Thoracic aorta (tissue), 2 donors: ENCODE results near the gene DENND6B. TPM values are rescaled to one million over a fixed set of nuclear protein-coding genes. Genes with fewer than 3 reads are reported as not detected.

ENCODE experiments used
- ATAC-seq: fragments of 150-250 bp; one replicate; pipeline ENCODE4 v1.8.0; 2017; ENCODE audit warnings: low read depth; ENCODE audit not compliant: insufficient number of reproducible peaks, low FRiP score
- DNase-seq: peaks from one replicate; pipeline ENCODE4 v3.0.0-alpha.2; 2020; ENCODE audit warnings: low spot score
- H3K27ac ChIP-seq, 2 donors: fragments of 200-600 bp; sonication (generic); 1 replicate in 1 of 2; 2 replicates in 1 of 2; pipeline ENCODE4 v1.5.1; 2016; ENCODE audit warnings: mild to moderate bottlenecking in 2 of 2, moderate library complexity in 2 of 2
- H3K27me3 ChIP-seq: fragments of 200-600 bp; sonication (generic); replicated peaks from 2 replicates; pipeline ENCODE4 v1.6.0; 2016; ENCODE audit warnings: mild to moderate bottlenecking; ENCODE audit not compliant: insufficient read depth
- H3K36me3 ChIP-seq: fragments of 200-600 bp; sonication (generic); one replicate; pipeline ENCODE4 v1.5.1; 2016
- H3K4me1 ChIP-seq, 2 donors: fragments of 200-600 bp; sonication (generic); 1 replicate in 1 of 2; 2 replicates in 1 of 2; pipeline versions ENCODE4 v1.5.1 to v1.6.0; 2016; ENCODE audit warnings: low read depth in 2 of 2, mild to moderate bottlenecking in 1 of 2; ENCODE audit not compliant: control insufficient read depth in 1 of 2
- H3K4me3 ChIP-seq: fragments of 200-600 bp; sonication (generic); 2 replicates; pipeline ENCODE4 v1.5.1; 2016; ENCODE audit warnings: mild to moderate bottlenecking
- H3K9me3 ChIP-seq: fragments of 200-600 bp; sonication (generic); 2 replicates; pipeline ENCODE4 v1.5.1; 2016
- CTCF ChIP-seq: fragments of 200-600 bp; sonication (generic); IDR thresholded peaks from one replicate; pipeline ENCODE4 v1.5.1; 2019; ENCODE audit warnings: antibody characterized with exemption
- total RNA-seq, 2 donors: library from RNA; depleted of rRNA; stranded (reverse); fragments of >200 nt; gene quantifications; one replicate each; pipeline versions ENCODE4 v1.1.0 to v1.2.3, GENCODE V29; 2016

Gene DENND6B
- total RNA-seq, 2 donors from 2014 or later: 4.2 to 6.0 TPM

- no peak overlapping the region for H3K4me3 ChIP-seq
- ATAC-seq: no peak
- no peak for TF ChIP-seq CTCF
- H3K4me1 ChIP-seq: no peaks in the 10 kb centered on the region
- DNase-seq: no peak
- H3K27me3 ChIP-seq: no peaks in the 10 kb centered on the region
- H3K36me3 ChIP-seq: peaks cover 77% of the 10 kb centered on the region
- H3K27ac ChIP-seq: no peak overlapping the region
- H3K9me3 ChIP-seq: no peaks in the 10 kb centered on the region
Observed at GRCh38 chr22:50280708-50281383, 46.0 kb downstream of the DENND6B start.

- TF ChIP-seq CTCF: no peak
- Histone ChIP-seq H3K9me3 (no peaks in the 10 kb centered on the region), H3K27me3 (no peaks in the 10 kb centered on the region), H3K4me3 (no peak overlapping the region), H3K36me3 (peaks cover 78% of the 10 kb centered on the region), H3K27ac (no peak overlapping the region), H3K4me1 (no peaks in the 10 kb centered on the region)
- ATAC-seq: no peak
- DNase-seq: no peak
Observed at GRCh38 chr22:50280022-50280707, 46.6 kb downstream of the DENND6B start.

GRCh38 chr22:50278956-50279619 lies 47.7 kb downstream of the DENND6B start:
- DNase-seq (no peak), ATAC-seq (no peak)
- H3K4me1 ChIP-seq: no peaks in the 10 kb centered on the region
- no peak overlapping the region for H3K4me3 ChIP-seq
- no peak overlapping the region for H3K27ac ChIP-seq
- peaks cover 78% of the 10 kb centered on the region for H3K36me3 ChIP-seq
- no peaks in the 10 kb centered on the region for H3K9me3 ChIP-seq
- no peaks in the 10 kb centered on the region for H3K27me3 ChIP-seq
- TF ChIP-seq CTCF: no peak

- H3K4me3 ChIP-seq: no peak overlapping the region
- H3K9me3 ChIP-seq: no peaks in the 10 kb centered on the region
- H3K27me3 ChIP-seq: no peaks in the 10 kb centered on the region
- H3K27ac ChIP-seq: no peak overlapping the region
- no peak for TF ChIP-seq CTCF
- H3K36me3 ChIP-seq: peaks cover 74% of the 10 kb centered on the region
- no peaks in the 10 kb centered on the region for H3K4me1 ChIP-seq
- ATAC-seq (no peak), DNase-seq (no peak)
Observed at GRCh38 chr22:50278461-50278860, 48.4 kb downstream of the DENND6B start.

- TF ChIP-seq CTCF: no peak
- no peak overlapping the region for H3K4me3 ChIP-seq
- DNase-seq (no peak), ATAC-seq (no peak)
- H3K9me3 ChIP-seq: no peaks in the 10 kb centered on the region
- H3K4me1 ChIP-seq: no peaks in the 10 kb centered on the region
- H3K27ac ChIP-seq: no peak overlapping the region
- H3K27me3 ChIP-seq: no peaks in the 10 kb centered on the region
- peaks cover 67% of the 10 kb centered on the region for H3K36me3 ChIP-seq
Observed at GRCh38 chr22:50277761-50278160, 49.1 kb downstream of the DENND6B start.
